Uterus (tissue), 2 donors: Measurements from ENCODE around the gene CLDND1.

ENCODE experiments used
- CTCF ChIP-seq, 4 experiments: fragments of 200-600 bp in 2 of 4; fragments of 450-650 bp in 2 of 4; sonication (generic) in 2 of 4; IDR thresholded peaks; one replicate each; pipeline ENCODE4 v1.5.1; 2016 to 2019; ENCODE audit warnings: antibody characterized with exemption in 4 of 4, mild to moderate bottlenecking in 2 of 4, moderate library complexity in 1 of 4
- POLR2A ChIP-seq, 2 donors: fragments of 450-650 bp; IDR thresholded peaks; one replicate each; pipeline ENCODE4 v1.6.1; 2016; ENCODE audit warnings: antibody characterized with exemption in 2 of 2, mild to moderate bottlenecking in 1 of 2, moderate library complexity in 1 of 2

GRCh38 chr3:98522544-98523281, at the start of gene CLDND1:
- TF ChIP-seq CTCF (IDR thresholded peaks at IDR 0.05) (peak in 1 of 4 experiments; percentile 4), POLR2A (IDR thresholded peaks at IDR 0.05) (peak; percentile 79 to 92)
